Neuronal stem cell (in vitro differentiated cells): ENCODE data around the gene EYA3.

Experiments
- DNase-seq: peaks from one replicate; pipeline ENCODE4 v3.0.0-alpha.2; 2013; ENCODE audit warnings: low spot score
- H2AFZ ChIP-seq: one replicate; pipeline ENCODE4 v1.6.1; 2013; ENCODE audit warnings: mild to moderate bottlenecking, low read length, inconsistent platforms
- H2AK5ac ChIP-seq: 2 replicates; pipeline ENCODE4 v1.6.1; 2013; ENCODE audit warnings: low read depth, mild to moderate bottlenecking, inconsistent platforms, low read length, moderate library complexity, mixed read lengths
- H2BK120ac ChIP-seq: 2 replicates; pipeline ENCODE4 v1.6.1; 2013; ENCODE audit warnings: low read depth, mild to moderate bottlenecking, inconsistent platforms, low read length, moderate library complexity, mixed read lengths
- H2BK12ac ChIP-seq: one replicate; pipeline ENCODE4 v1.6.1; 2013; ENCODE audit warnings: low read length, inconsistent platforms
- H2BK15ac ChIP-seq: 2 replicates; pipeline ENCODE4 v1.6.1; 2013; ENCODE audit warnings: mild to moderate bottlenecking, low read length, inconsistent platforms, mixed read lengths
- H2BK5ac ChIP-seq: one replicate; pipeline ENCODE4 v1.6.1; 2013; ENCODE audit warnings: inconsistent platforms, mild to moderate bottlenecking, low read length, moderate library complexity
- H3K14ac ChIP-seq: one replicate; pipeline ENCODE4 v1.6.1; 2013; ENCODE audit warnings: low read length, inconsistent platforms
- H3K18ac ChIP-seq: 2 replicates; pipeline ENCODE4 v1.6.1; 2013; ENCODE audit warnings: low read length, inconsistent platforms
- H3K23ac ChIP-seq: 2 replicates; pipeline ENCODE4 v1.6.1; 2013; ENCODE audit warnings: low read depth, mild to moderate bottlenecking, mixed read lengths, low read length, inconsistent platforms; ENCODE audit not compliant: poor library complexity
- H3K27ac ChIP-seq: replicated peaks from 3 replicates; pipeline ENCODE4 v1.5.1; 2013; ENCODE audit warnings: low read length, inconsistent platforms
- H3K27me3 ChIP-seq, 3 experiments: 2 replicates each; pipeline ENCODE4 v1.6.1; 2013; ENCODE audit warnings: low read length in 3 of 3, mild to moderate bottlenecking in 2 of 3, inconsistent platforms in 1 of 3, low read depth in 1 of 3, mixed read lengths in 1 of 3, moderate library complexity in 1 of 3; ENCODE audit not compliant: control insufficient read depth in 3 of 3, insufficient read depth in 3 of 3
- H3K36me3 ChIP-seq, 2 donors: replicated peaks in 1 of 2; 2 replicates each; pipeline ENCODE4 v1.6.1; 2013; ENCODE audit warnings: low read length in 2 of 2; ENCODE audit not compliant: control insufficient read depth in 2 of 2, insufficient read depth in 2 of 2
- H3K4ac ChIP-seq: 2 replicates; pipeline ENCODE4 v1.6.1; 2013; ENCODE audit warnings: inconsistent platforms, mild to moderate bottlenecking, low read length, moderate library complexity
- H3K4me1 ChIP-seq, 2 donors: 1 replicate in 1 of 2; 2 replicates in 1 of 2; pipeline ENCODE4 v1.6.1; 2013; ENCODE audit warnings: low read length in 2 of 2, low read depth in 1 of 2; ENCODE audit not compliant: control insufficient read depth in 2 of 2, insufficient read depth in 1 of 2
- H3K4me2 ChIP-seq: one replicate; pipeline ENCODE4 v1.6.1; 2013; ENCODE audit warnings: mild to moderate bottlenecking, low read length, inconsistent platforms; ENCODE audit not compliant: insufficient read depth, poor library complexity, severe bottlenecking
- H3K4me3 ChIP-seq, 2 donors: 2 replicates each; pipeline ENCODE4 v1.5.1; 2013; ENCODE audit warnings: low read length in 2 of 2, mild to moderate bottlenecking in 2 of 2, inconsistent platforms in 1 of 2, moderate library complexity in 1 of 2
- H3K79me1 ChIP-seq: one replicate; pipeline ENCODE4 v1.6.1; 2013; ENCODE audit warnings: low read depth, mild to moderate bottlenecking, inconsistent platforms, low read length, moderate library complexity
- H3K9ac ChIP-seq: one replicate; pipeline ENCODE4 v1.6.1; 2013; ENCODE audit warnings: mild to moderate bottlenecking, low read depth, low read length, inconsistent platforms; ENCODE audit not compliant: poor library complexity
- H3K9me3 ChIP-seq, 2 donors: replicated peaks in 1 of 2; 2 replicates each; pipeline versions ENCODE3 to v1.6.1; 2013; ENCODE audit warnings: low read length in 2 of 2, mild to moderate bottlenecking in 2 of 2, inconsistent platforms in 1 of 2, low read depth in 1 of 2, mixed read lengths in 1 of 2, moderate library complexity in 1 of 2; ENCODE audit not compliant: control insufficient read depth in 2 of 2, insufficient read depth in 1 of 2
- H4K8ac ChIP-seq: one replicate; pipeline ENCODE4 v1.6.1; 2013; ENCODE audit warnings: low read depth, mild to moderate bottlenecking, inconsistent platforms, low read length, moderate library complexity
- H4K91ac ChIP-seq: one replicate; pipeline ENCODE4 v1.6.1; 2013; ENCODE audit warnings: low read length, low read depth, mild to moderate bottlenecking, inconsistent platforms; ENCODE audit not compliant: poor library complexity
- WGBS, 2 donors: extraction: QIAGEN DNeasy Blood & Tissue Kit; methylation state at CpG; one replicate each; pipeline ENCODE4 v1.1.7; 2013; ENCODE audit warnings: missing lambda C conversion rate in 2 of 2, mixed read lengths in 1 of 2; ENCODE audit not compliant: insufficient read length in 2 of 2, insufficient replicate concordance in 1 of 2; ENCODE audit errors: extremely low coverage in 2 of 2; 5-methylcytosine and 5-hydroxymethylcytosine counted together

The EYA3 gene

DNA sequence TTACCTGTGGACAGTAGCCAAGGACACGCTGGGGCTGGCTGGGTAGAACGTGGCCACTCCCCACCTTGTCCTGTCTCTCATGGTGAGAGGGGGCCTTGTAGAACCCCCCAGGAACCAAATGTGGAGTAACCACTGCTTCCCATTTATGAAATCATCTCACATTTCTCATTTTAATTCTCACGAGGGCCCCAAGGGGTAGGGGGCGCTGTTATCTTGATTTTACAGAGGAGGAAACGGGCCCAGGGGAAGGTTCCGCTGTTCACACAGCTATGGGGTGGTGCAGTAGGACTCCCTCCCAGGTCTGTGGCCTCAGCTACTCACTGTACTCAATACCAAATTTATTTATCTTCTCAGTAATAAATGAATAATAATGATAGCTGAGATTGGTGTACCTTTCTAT is 148.1 kb downstream of the EYA3 start:
- Histone ChIP-seq H2BK15ac (no peak overlapping the region), H3K27ac (no peak overlapping the region), H3K9ac (no peak overlapping the region), H3K23ac (no peak overlapping the region), H3K4me3 (no peak overlapping the region), H2BK5ac (no peak overlapping the region), H3K9me3 (no peaks in the 10 kb centered on the region), H2AK5ac (no peak overlapping the region), H4K91ac (peak overlapping the region; percentile 66), H3K27me3 (peaks cover 0 to 43% (median 3%) of the 10 kb centered on the region in 3 experiments), H2AFZ (no peak overlapping the region), H3K79me1 (no peaks in the 10 kb centered on the region), H2BK12ac (no peak overlapping the region), H4K8ac (no peak overlapping the region), H2BK120ac (no peak overlapping the region), H3K18ac (peak overlapping the region; percentile 70), H3K36me3 (no peaks in the 10 kb centered on the region), H3K4me2 (no peak overlapping the region), H3K14ac (peak overlapping the region; percentile 72), H3K4ac (no peak overlapping the region), H3K4me1 (peaks cover 0 to 5% of the 10 kb centered on the region in 2 donors)
- no peak for DNase-seq
- no CpG with 5 or more reads among the region's 6 CpGs for WGBS, 2 donors

DNA sequence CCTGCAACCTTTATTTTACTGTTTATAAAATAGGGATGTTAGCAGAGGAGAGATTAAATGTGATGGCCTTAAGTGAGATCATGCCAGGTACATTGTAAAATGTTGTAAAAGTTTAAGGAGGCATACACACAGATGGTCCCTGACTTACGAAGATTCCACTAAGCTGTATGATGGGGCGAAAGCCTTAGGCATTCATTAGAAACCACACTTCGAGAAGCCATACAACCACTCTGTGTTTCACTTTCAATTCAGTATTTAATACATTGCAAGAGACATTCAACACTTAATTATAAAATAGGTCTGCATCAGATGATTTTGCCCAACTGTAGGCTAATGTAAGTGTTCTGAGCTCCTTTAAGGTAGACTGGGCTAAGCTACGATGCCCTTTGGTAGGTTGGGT is 149.9 kb downstream of the EYA3 start:
- Histone ChIP-seq H3K36me3 (no peaks in the 10 kb centered on the region), H3K9me3 (no peaks in the 10 kb centered on the region), H3K9ac (no peak overlapping the region), H3K4ac (no peak overlapping the region), H3K4me3 (no peak overlapping the region), H2AK5ac (no peak overlapping the region), H2BK120ac (no peak overlapping the region), H3K14ac (no peak overlapping the region), H3K23ac (no peak overlapping the region), H3K27ac (no peak overlapping the region), H3K4me1 (peaks cover 0 to 10% of the 10 kb centered on the region in 2 donors), H3K4me2 (no peak overlapping the region), H3K79me1 (no peaks in the 10 kb centered on the region), H4K8ac (no peak overlapping the region), H3K27me3 (peaks cover 0 to 52% (median 4%) of the 10 kb centered on the region in 3 experiments), H2BK12ac (no peak overlapping the region), H2AFZ (no peak overlapping the region), H4K91ac (no peak overlapping the region), H2BK15ac (no peak overlapping the region), H2BK5ac (no peak overlapping the region), H3K18ac (no peak overlapping the region)
- no CpG with 5 or more reads among the region's 4 CpGs for WGBS, 2 donors
- no peak for DNase-seq

DNA sequence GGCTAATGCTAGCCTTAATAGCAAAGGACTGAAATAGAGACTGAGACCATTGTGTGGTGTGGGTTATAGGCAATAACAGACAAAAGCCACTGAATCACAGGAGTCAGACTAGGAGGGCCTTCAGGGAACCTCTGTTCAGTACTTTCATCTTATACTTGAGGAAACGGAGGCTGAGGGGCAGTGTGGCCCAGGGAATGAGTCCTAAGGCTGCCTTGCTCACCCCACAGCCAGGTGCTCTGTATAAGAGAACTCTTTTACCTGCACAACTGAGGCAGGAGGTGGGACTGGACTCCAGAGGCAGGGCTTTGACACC is 150.9 kb downstream of the EYA3 start:
- H3K4ac ChIP-seq = no peak overlapping the region
- no peaks in the 10 kb centered on the region for H3K36me3 ChIP-seq
- no peak overlapping the region for H2AFZ ChIP-seq
- no CpG with 5 or more reads among the region's 1 CpG for WGBS, 2 donors
- no peak overlapping the region for H3K23ac ChIP-seq
- H2BK5ac ChIP-seq = no peak overlapping the region
- H4K91ac ChIP-seq = no peak overlapping the region
- H3K27ac ChIP-seq = no peak overlapping the region
- no peak overlapping the region for H2AK5ac ChIP-seq
- H3K4me2 ChIP-seq = no peak overlapping the region
- DNase-seq = no peak
- H2BK12ac ChIP-seq = no peak overlapping the region
- no peak overlapping the region for H4K8ac ChIP-seq
- no peak overlapping the region for H3K4me3 ChIP-seq
- H3K27me3 ChIP-seq = peaks cover 0 to 53% (median 4%) of the 10 kb centered on the region in 3 experiments
- no peaks in the 10 kb centered on the region for H3K79me1 ChIP-seq
- H2BK120ac ChIP-seq = no peak overlapping the region
- no peak overlapping the region for H3K14ac ChIP-seq
- H3K9ac ChIP-seq = no peak overlapping the region
- no peaks in the 10 kb centered on the region for H3K9me3 ChIP-seq
- peaks cover 0 to 10% of the 10 kb centered on the region in 2 donors for H3K4me1 ChIP-seq
- H3K18ac ChIP-seq = no peak overlapping the region
- H2BK15ac ChIP-seq = no peak overlapping the region

DNA sequence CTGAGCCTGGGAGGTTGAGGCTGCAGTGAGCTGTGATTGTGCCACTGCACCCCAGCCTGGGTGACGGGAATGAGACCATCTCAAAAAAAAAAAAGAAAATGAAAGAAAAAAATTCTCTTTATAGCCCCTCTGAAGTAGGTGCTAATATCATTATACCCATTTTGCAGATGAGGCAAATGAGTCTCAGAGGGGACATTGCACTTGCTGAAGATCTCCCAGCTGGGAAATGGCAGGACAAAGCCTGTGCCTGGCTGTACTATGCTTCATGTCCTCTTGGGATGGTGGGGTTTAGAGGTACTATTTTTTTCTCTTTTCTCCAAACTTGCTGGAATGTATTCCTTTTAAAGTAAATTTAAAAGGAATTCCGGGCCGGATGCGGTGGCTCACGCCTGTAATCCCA is 152.0 kb downstream of the EYA3 start:
- Histone ChIP-seq H3K27me3 (peaks cover 0 to 50% (median 4%) of the 10 kb centered on the region in 3 experiments), H2BK120ac (no peak overlapping the region), H2BK5ac (no peak overlapping the region), H3K9ac (no peak overlapping the region), H4K8ac (no peak overlapping the region), H4K91ac (no peak overlapping the region), H3K4ac (no peak overlapping the region), H3K4me2 (no peak overlapping the region), H3K18ac (no peak overlapping the region), H3K79me1 (no peaks in the 10 kb centered on the region), H2BK12ac (no peak overlapping the region), H3K4me3 (no peak overlapping the region), H2BK15ac (no peak overlapping the region), H3K23ac (no peak overlapping the region), H3K9me3 (no peaks in the 10 kb centered on the region), H3K36me3 (no peaks in the 10 kb centered on the region), H2AFZ (no peak overlapping the region), H3K14ac (no peak overlapping the region), H3K4me1 (peaks cover 0 to 10% of the 10 kb centered on the region in 2 donors), H3K27ac (no peak overlapping the region), H2AK5ac (no peak overlapping the region)
- WGBS, 2 donors = no CpG with 5 or more reads among the region's 5 CpGs
- no peak for DNase-seq
